Right cardiac atrium (tissue), 5 donors: ENCODE data around the gene TACC2. TPM values are rescaled to one million over a fixed set of nuclear protein-coding genes. Genes with fewer than 3 reads are reported as not detected.
"Not testable (repeated sequence)": the region's sequence is repeated elsewhere in the genome, so short reads cannot be mapped to it uniquely, and the experiment has no call there.

Experiments used
- ATAC-seq, 2 donors: fragments of 200-7000 bp; cut with Tn5 transposase; one replicate each; pipeline versions ENCODE4 v1.8.0 to v1.9.1; 2020; ENCODE audit warnings: moderate library complexity in 2 of 2, mild to moderate bottlenecking in 1 of 2
- DNase-seq, 3 donors: peaks; one replicate each; pipeline ENCODE4 v3.0.0-alpha.2; 2020
- H3K27ac ChIP-seq: one replicate; pipeline ENCODE4 v1.5.1; 2013; ENCODE audit warnings: mild to moderate bottlenecking, low read length, control low read depth, moderate library complexity
- H3K27me3 ChIP-seq: one replicate; pipeline ENCODE4 v1.6.1; 2013; ENCODE audit not compliant: control insufficient read depth, insufficient read depth
- H3K4me1 ChIP-seq: one replicate; pipeline ENCODE4 v1.6.1; 2013; ENCODE audit warnings: low read length; ENCODE audit not compliant: control insufficient read depth, insufficient read depth
- H3K4me3 ChIP-seq: one replicate; pipeline ENCODE4 v1.5.1; 2013; ENCODE audit warnings: low read length, control low read depth
- H3K9me3 ChIP-seq: one replicate; pipeline ENCODE4 v1.6.1; 2013; ENCODE audit warnings: low read length; ENCODE audit not compliant: control insufficient read depth
- WGBS: extraction: QIAGEN DNeasy Blood & Tissue Kit; methylation state at CpG from one replicate; pipeline ENCODE4 v1.1.7; 2013; 5-methylcytosine and 5-hydroxymethylcytosine counted together
- intact Hi-C, 4 donors: fragments of 100-400 bp; cut with DNase I; formaldehyde crosslinking; loops; one replicate each; pipeline versions ENCODE4 v1.11.0 to v1.14.0; 2022 to 2023
- polyA plus RNA-seq: library from polyadenylated mRNA; stranded (reverse); fragments of 200-250 nt; gene quantifications from one replicate; pipeline ENCODE4 v1.2.3, GENCODE V29; 2013
- total RNA-seq, 4 donors: library from RNA; stranded (reverse); fragmentation: NEBNext Ultra II Directional; extraction: Animal tissue kit (Norgen Biotek cat#: 25700); gene quantifications; one replicate each; pipeline ENCODE4 v1.2.1, GENCODE V29; 2021
- donor health status: healthy with polysubstance abuse.
- donor health status: DM: no; HTN: yes; CAD: no.
- donor health status: DM: no; HTN: no; CAD: no.
- donor health status: DM: no; HTN: yes; CAD: no; lungs with severe emphysema.
- donor health status: DM: yes; HTN: yes; CAD: no.

The TACC2 gene
- total and polyA plus RNA-seq, 5 donors = 234 to 370 (median 298) TPM

DNA sequence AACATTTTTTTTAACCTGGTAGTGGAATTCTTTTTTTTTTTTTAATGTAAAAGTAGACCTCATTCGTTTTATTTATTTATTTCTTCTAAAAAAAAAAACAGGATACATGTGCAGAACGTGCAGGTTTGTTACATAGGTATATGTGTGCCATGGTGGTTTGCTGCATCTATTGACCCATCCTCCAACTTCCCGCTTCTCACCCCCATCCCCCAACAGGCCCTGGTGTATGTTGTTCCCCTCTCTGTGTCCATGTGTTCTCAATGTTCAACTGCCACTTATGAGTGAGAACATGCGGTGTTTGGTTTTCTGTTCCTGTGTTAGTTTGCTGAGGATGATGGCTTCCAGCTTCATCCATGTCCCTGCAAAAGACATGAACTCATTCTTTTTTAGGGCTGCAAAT lies 29.0 kb downstream of the TACC2 start:
- WGBS = 71% methylated on average over 4 of the region's 4 CpGs
- DNase-seq, ATAC-seq, H3K27ac ChIP-seq, H3K9me3 ChIP-seq, H3K4me1 ChIP-seq, H3K4me3 ChIP-seq, H3K27me3 ChIP-seq, intact Hi-C loops: not testable (repeated sequence)

DNA sequence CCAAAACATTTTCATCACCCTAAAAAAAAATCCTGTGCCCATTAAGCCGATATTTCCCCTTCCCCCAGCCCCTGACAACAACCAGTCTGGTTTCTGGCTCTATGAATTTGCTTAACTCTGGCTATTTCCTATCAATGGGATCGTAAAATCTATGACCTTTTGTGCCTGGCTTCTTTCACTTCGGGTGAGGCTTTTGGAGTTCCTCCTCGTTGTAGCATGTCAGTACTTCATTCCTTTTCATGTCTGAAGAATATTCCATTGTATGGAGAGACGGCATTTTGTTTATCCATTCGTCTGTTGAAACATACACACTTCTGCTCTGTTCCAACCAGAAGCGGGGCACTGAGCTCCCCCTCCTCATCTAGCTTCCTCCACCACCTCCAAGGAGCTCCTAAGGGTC lies 29.5 kb downstream of the TACC2 start:
- ATAC-seq (no peak), DNase-seq (no peak)
- Histone ChIP-seq H3K27me3 (no peaks in the 10 kb centered on the region), H3K9me3 (no peaks in the 10 kb centered on the region), H3K4me3 (no peak overlapping the region), H3K4me1 (peaks cover 6% of the 10 kb centered on the region), H3K27ac (peak overlapping the region; percentile 81)
- WGBS = 41% methylated on average over 7 of the region's 7 CpGs
- intact Hi-C loops = no loop called here

DNA sequence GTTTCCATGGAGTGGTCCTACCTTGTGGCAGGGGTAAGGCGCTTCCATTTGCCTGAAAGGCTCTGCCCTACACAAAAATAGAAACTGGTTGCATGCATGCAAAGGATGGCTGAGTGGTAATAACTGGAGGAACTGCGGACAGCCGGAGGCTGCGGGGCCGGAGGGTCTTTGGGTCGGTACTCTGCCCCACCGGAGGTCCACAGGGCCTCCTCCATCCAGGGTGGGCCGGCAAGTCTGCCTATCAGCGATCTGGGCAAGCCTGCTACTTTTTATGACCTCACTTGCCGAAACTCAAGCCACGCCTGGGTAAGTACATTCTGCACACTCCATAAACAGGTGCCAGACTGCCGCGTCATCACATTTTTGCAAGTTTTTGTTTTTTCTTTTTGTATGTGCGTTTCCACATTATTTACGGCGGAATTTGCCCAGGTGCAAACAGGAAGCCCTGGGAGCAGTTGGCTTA lies 30.0 kb downstream of the TACC2 start:
- Histone ChIP-seq H3K9me3 (no peaks in the 10 kb centered on the region), H3K4me3 (no peak overlapping the region), H3K27ac (peak overlapping the region; percentile 81), H3K27me3 (no peaks in the 10 kb centered on the region), H3K4me1 (peaks cover 6% of the 10 kb centered on the region)
- ATAC-seq (peak; percentile 46 to 49), DNase-seq (no peak)
- WGBS = 68% methylated on average over 16 of the region's 16 CpGs
- intact Hi-C loops = no loop called here

DNA sequence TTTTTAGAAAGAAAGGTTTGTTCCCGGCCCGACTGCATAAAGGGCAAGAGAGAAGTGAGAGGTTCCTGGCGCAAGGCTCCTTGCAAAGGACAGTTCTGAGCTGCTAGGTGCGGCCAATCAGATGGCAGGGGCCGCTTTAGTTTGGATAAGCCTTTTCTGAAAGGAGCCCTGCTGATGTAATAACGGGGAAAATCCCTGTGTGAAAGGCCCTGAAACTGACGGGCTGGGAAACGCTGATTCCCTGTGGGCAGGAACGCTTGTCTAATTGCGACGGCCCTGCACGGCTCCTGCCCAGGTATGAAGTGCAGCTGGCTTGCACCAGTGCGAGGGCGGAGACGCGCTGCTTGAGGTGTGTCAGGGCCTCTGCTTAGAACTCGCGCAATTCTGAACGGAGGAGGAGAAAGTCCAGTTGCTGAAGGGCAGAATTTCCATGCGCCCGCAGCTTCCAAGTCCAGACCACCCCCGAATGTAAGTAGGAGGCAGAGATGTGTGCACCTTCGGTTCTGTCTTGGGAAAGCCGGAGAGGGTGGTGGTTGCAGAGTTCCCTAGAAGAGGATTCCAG lies 30.5 kb downstream of the TACC2 start:
- Histone ChIP-seq H3K27ac (peak overlapping the region; percentile 81), H3K27me3 (no peaks in the 10 kb centered on the region), H3K4me1 (peaks cover 6% of the 10 kb centered on the region), H3K4me3 (no peak overlapping the region), H3K9me3 (no peaks in the 10 kb centered on the region)
- 49% methylated on average over 24 of the region's 24 CpGs for WGBS
- intact Hi-C loops = no loop called here
- ATAC-seq (peak in 1 of 2 donors; percentile 29), DNase-seq (peak in 1 of 3 donors; percentile 51)

DNA sequence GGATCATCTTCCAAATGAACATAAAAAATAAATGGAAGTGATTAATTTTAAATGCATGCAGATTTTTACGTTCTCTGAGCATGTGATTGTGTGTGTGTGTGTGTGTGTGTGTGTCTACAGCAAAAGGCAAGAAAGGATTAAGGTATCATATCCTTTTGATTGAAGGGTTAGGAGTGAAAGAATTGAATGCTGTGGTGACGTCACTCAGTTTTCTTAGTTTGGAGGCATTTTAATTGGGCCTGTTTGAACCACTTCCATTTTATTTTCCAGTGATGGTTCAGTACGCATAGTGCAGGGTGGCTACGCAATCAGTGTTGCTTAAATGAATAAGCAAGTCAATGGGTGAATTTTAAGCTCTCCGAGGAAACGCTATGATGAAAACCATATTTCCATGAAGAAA lies 31.3 kb downstream of the TACC2 start:
- no peaks in the 10 kb centered on the region for H3K9me3 ChIP-seq
- H3K4me1 ChIP-seq = peaks cover 6% of the 10 kb centered on the region
- no peak overlapping the region for H3K27ac ChIP-seq
- 87% methylated on average over 6 of the region's 6 CpGs for WGBS
- intact Hi-C loops = no loop called here
- no peak for DNase-seq
- no peaks in the 10 kb centered on the region for H3K27me3 ChIP-seq
- H3K4me3 ChIP-seq = no peak overlapping the region
- ATAC-seq = no peak

DNA sequence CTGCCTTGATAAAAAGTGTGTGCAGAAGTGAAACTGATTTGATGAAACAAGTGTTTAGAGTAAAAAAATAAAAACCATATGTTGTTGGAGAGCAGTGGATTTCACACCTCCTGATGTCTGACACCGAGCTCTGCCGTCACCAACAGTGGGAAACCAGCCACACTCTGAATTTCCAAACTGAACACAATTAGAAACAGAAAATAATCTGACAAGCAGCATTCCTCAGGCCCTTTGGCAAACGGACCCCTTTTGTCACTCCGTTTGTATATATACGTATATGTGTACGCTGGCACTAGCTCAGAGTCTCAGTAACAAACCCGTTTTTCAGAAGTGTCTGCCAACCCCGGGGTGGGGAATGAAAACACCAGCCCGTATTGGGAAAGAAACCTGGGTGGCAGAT lies 32.4 kb downstream of the TACC2 start:
- peak overlapping the region; percentile 68 for H3K27ac ChIP-seq
- intact Hi-C loops = no loop called here
- WGBS = 26% methylated on average over 9 of the region's 9 CpGs
- H3K4me1 ChIP-seq = peaks cover 6% of the 10 kb centered on the region
- ATAC-seq = peak; percentile 37 to 64
- no peaks in the 10 kb centered on the region for H3K27me3 ChIP-seq
- H3K4me3 ChIP-seq = no peak overlapping the region
- no peak for DNase-seq
- no peaks in the 10 kb centered on the region for H3K9me3 ChIP-seq

DNA sequence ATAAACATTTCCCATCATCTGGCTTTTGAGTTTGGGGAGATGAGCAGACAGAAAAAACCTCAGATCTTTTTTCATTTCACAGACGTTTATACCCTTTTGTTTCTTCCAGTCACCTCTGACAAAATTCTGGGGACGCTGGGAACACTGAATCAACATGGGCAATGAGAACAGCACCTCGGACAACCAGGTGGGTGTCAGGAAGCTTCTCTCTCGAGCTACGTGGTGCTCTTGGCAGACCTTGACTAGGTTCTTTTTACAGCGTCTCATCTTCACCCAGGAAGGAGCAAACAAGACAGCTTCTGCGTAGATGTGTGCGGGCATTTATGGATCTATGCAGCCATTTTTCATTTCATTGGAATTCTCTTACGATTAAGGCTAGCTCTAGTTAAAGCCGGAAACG lies 32.9 kb downstream of the TACC2 start:
- intact Hi-C loops = no loop called here
- DNase-seq (no peak), ATAC-seq (no peak)
- 69% methylated on average over 11 of the region's 11 CpGs for WGBS
- H3K27me3 ChIP-seq = no peaks in the 10 kb centered on the region
- peaks cover 6% of the 10 kb centered on the region for H3K4me1 ChIP-seq
- no peaks in the 10 kb centered on the region for H3K9me3 ChIP-seq
- no peak overlapping the region for H3K4me3 ChIP-seq
- peak overlapping the region; percentile 78 for H3K27ac ChIP-seq

DNA sequence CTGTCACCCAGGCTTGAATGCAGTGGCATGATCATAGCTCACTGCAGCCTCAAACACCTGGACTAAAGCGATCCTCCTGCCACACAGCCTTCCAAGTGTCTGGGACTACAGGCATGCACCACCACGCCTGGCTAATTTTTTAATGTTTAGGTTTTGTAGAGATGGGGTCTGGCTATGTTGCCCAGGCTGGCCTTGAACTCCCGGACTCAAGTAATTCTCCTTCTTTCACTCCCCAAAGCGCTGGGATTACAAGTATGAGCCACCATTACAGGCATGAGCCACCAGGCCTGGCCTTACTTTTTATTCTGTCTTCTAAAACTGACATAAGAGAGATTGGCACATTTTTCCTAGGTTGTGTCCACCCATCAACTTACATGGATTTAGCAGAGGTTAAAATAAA lies 33.3 kb downstream of the TACC2 start:
- Histone ChIP-seq H3K27ac (peak overlapping the region; percentile 37), H3K4me1 (peaks cover 6% of the 10 kb centered on the region), H3K9me3 (no peaks in the 10 kb centered on the region), H3K4me3 (no peak overlapping the region), H3K27me3 (no peaks in the 10 kb centered on the region)
- no peak for ATAC-seq
- intact Hi-C loops = no loop called here
- no peak for DNase-seq
- 94% methylated on average over 4 of the region's 4 CpGs for WGBS

DNA sequence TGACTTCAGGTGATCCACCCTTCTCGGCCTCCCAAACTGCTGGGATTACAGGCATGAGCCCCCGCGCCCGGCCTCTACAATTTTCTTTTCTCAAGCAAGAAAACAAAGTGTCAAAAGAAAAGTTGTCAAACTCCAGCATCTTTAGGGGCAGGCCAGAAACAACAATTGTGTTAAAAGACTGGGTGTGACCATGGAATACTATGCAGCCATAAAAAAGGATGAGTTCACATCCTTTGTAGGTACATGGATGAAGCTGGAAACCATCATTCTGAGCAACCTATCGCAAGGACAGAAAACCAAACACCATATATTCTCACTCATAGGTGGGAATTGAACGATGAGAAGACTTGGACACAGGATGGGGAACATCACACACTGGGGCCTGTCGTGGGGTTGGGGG lies 34.3 kb downstream of the TACC2 start:
- H3K9me3 ChIP-seq, H3K27ac ChIP-seq, H3K4me3 ChIP-seq, intact Hi-C loops, DNase-seq, H3K4me1 ChIP-seq, H3K27me3 ChIP-seq, ATAC-seq: not testable (repeated sequence)
- 96% methylated on average over 7 of the region's 7 CpGs for WGBS

DNA sequence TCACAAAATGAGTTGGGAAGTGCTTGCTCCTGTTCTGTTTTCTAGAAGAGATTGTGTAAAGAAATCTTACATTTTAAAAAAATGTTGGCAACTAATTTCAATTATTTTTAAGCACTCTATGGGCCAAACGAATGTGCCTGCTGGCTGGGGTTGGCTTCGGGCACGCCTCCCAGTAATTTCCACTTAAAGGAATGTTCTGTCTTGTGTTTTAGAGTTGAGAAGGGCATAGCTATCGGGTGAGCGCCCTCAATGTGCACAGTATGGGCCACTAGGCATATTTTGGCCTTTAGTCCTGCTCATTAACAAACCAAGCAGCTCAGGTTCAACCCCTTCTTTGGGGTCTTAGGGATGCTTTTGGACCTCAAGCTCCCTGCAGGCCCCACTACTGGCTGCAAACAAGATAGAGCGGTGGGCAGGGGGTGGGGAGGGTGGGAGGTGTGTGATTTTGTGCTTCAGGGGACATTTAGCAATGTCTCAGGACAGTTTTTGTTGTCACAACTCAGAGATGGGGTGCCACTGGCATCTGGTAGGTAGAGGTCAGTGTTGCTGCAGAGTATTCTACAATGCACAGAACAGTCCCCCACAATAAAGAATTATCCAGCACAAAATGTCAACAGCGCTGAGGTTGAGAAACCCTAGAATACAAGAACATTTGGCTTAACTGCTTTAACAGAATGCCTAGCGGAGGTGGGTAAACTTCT lies 40.7 kb downstream of the TACC2 start:
- Histone ChIP-seq H3K9me3 (no peaks in the 10 kb centered on the region), H3K27me3 (no peaks in the 10 kb centered on the region), H3K4me1 (no peaks in the 10 kb centered on the region), H3K27ac (peak overlapping the region; percentile 90), H3K4me3 (no peak overlapping the region)
- 61% methylated on average over 8 of the region's 8 CpGs for WGBS
- peak in 2 of 3 donors; percentile 36 to 64 for DNase-seq
- peak; percentile 61 to 79 for ATAC-seq
- intact Hi-C loops = no loop called here

DNA sequence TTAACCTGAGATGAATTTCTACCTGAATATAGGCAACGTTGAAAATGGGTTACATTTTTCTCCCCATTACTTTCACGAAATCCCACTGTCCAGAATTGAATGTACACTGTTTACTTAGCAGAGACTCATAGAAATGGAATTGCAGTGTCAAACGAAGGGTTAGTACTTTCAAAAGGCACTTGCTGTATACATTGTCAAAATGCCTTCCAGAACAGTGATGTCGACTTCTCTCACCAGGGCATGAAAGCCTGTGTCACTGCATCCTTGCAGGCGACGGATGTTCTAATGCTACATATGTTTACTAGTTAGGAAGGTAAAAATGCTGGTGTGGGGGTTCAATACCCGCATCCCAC lies 41.2 kb downstream of the TACC2 start:
- 88% methylated on average over 7 of the region's 7 CpGs for WGBS
- no peaks in the 10 kb centered on the region for H3K27me3 ChIP-seq
- H3K9me3 ChIP-seq = no peaks in the 10 kb centered on the region
- no peak for DNase-seq
- H3K4me3 ChIP-seq = no peak overlapping the region
- no peak for ATAC-seq
- H3K27ac ChIP-seq = peak overlapping the region; percentile 90
- intact Hi-C loops = no loop called here
- H3K4me1 ChIP-seq = no peaks in the 10 kb centered on the region
